Immature natural killer cell (primary cell): ENCODE measurements around the gene MYPOP. TPM values are rescaled to one million over a fixed set of nuclear protein-coding genes. Genes with fewer than 3 reads are reported as not detected.

Experiments used
- DNase-seq, 3 donors: peaks; one replicate each; pipeline ENCODE4 v3.0.0; 2022; ENCODE audit warnings: mixed read lengths in 1 of 3
- H3K27ac Mint-ChIP-seq, 6 donors: one replicate each; pipeline ENCODE4 v1.8.0; 2020; ENCODE audit warnings: mixed read lengths in 6 of 6, mild to moderate bottlenecking in 5 of 6, inconsistent platforms in 4 of 6, moderate library complexity in 3 of 6
- H3K27me3 Mint-ChIP-seq, 3 donors: one replicate each; pipeline ENCODE4 v1.8.0; 2020 to 2021; ENCODE audit warnings: low read depth in 3 of 3, mild to moderate bottlenecking in 3 of 3, mixed read lengths in 3 of 3, moderate library complexity in 3 of 3, inconsistent platforms in 1 of 3
- H3K36me3 Mint-ChIP-seq, 3 donors: one replicate each; pipeline ENCODE4 v1.8.0; 2020; ENCODE audit warnings: mixed read lengths in 3 of 3, inconsistent platforms in 2 of 3, mild to moderate bottlenecking in 2 of 3
- H3K4me1 Mint-ChIP-seq, 2 donors: one replicate each; pipeline ENCODE4 v1.8.0; 2020; ENCODE audit warnings: inconsistent platforms in 2 of 2, mild to moderate bottlenecking in 2 of 2, mixed read lengths in 2 of 2, moderate library complexity in 1 of 2
- H3K4me3 Mint-ChIP-seq, 5 donors: one replicate each; pipeline ENCODE4 v1.8.0; 2020; ENCODE audit warnings: mild to moderate bottlenecking in 5 of 5, mixed read lengths in 5 of 5, inconsistent platforms in 3 of 5, moderate library complexity in 3 of 5
- H3K9me3 Mint-ChIP-seq, 6 donors: one replicate each; pipeline ENCODE4 v1.8.0; 2020; ENCODE audit warnings: mild to moderate bottlenecking in 6 of 6, mixed read lengths in 6 of 6, inconsistent platforms in 4 of 6, moderate library complexity in 3 of 6
- polyA plus RNA-seq, 3 donors: library from polyadenylated mRNA; unstranded; fragments of 300-500 nt; fragmentation: Illumina TruSeq; gene quantifications; one replicate each; pipeline ENCODE4 v1.2.3, GENCODE V29; 2021

MYPOP gene
- polyA plus RNA-seq, 3 donors from 2014 or later, result 0.12 to 0.45 (median 0.13) TPM

GRCh38 chr19:45884682-45885555, 17.5 kb downstream of the MYPOP start:
- peaks cover 22 to 27% of the 10 kb centered on the region in 2 donors for H3K4me1 Mint-ChIP-seq
- DNase-seq, result no peak
- peaks cover 4 to 13% (median 9%) of the 10 kb centered on the region in 3 donors for H3K27me3 Mint-ChIP-seq
- peak overlapping the region; percentile 26 to 65 (median 41) for H3K4me3 Mint-ChIP-seq
- H3K9me3 Mint-ChIP-seq, result no peaks in the 10 kb centered on the region
- H3K36me3 Mint-ChIP-seq, result peaks cover 0 to 4% (median 3%) of the 10 kb centered on the region in 3 donors
- H3K27ac Mint-ChIP-seq, result peak overlapping the region in 1 of 6 donors; percentile 40

GRCh38 chr19:45883881-45884681, 18.3 kb downstream of the MYPOP start:
- Mint-ChIP-seq H3K4me3 (peak overlapping the region in 3 of 5 donors; percentile 52 to 82 (median 71)), H3K36me3 (peaks cover 0 to 4% (median 3%) of the 10 kb centered on the region in 3 donors), H3K4me1 (peaks cover 22 to 27% of the 10 kb centered on the region in 2 donors), H3K27me3 (peaks cover 4 to 13% (median 9%) of the 10 kb centered on the region in 3 donors), H3K9me3 (no peaks in the 10 kb centered on the region), H3K27ac (peak overlapping the region in 1 of 6 donors; percentile 46)
- DNase-seq, result no peak

GRCh38 chr19:45883586-45883880, 18.9 kb downstream of the MYPOP start:
- Mint-ChIP-seq H3K27me3 (peaks cover 4 to 14% (median 9%) of the 10 kb centered on the region in 3 donors), H3K27ac (peak overlapping the region in 5 of 6 donors; percentile 2 to 75 (median 47)), H3K9me3 (no peaks in the 10 kb centered on the region), H3K36me3 (peaks cover 0 to 7% (median 4%) of the 10 kb centered on the region in 3 donors), H3K4me1 (peaks cover 22 to 27% of the 10 kb centered on the region in 2 donors), H3K4me3 (peak overlapping the region; percentile 52 to 82 (median 71))
- DNase-seq, result no peak

GRCh38 chr19:45882652-45883585, 19.5 kb downstream of the MYPOP start:
- Mint-ChIP-seq H3K9me3 (no peaks in the 10 kb centered on the region), H3K27me3 (peaks cover 4 to 16% (median 9%) of the 10 kb centered on the region in 3 donors), H3K4me1 (peaks cover 23 to 28% of the 10 kb centered on the region in 2 donors), H3K4me3 (peak overlapping the region; percentile 52 to 82 (median 71)), H3K36me3 (peaks cover 0 to 8% (median 6%) of the 10 kb centered on the region in 3 donors), H3K27ac (peak overlapping the region in 5 of 6 donors; percentile 2 to 75 (median 47))
- DNase-seq, result peak; percentile 79 to 81 (median 81)

- peak overlapping the region in 1 of 5 donors; percentile 11 for H3K4me3 Mint-ChIP-seq
- H3K36me3 Mint-ChIP-seq, result peaks cover 0 to 8% (median 6%) of the 10 kb centered on the region in 3 donors
- peaks cover 28 to 33% of the 10 kb centered on the region in 2 donors for H3K4me1 Mint-ChIP-seq
- H3K9me3 Mint-ChIP-seq, result no peaks in the 10 kb centered on the region
- H3K27ac Mint-ChIP-seq, result peak overlapping the region in 1 of 6 donors; percentile 62
- peaks cover 4 to 16% (median 13%) of the 10 kb centered on the region in 3 donors for H3K27me3 Mint-ChIP-seq
- no peak for DNase-seq
These were observed 20.4 kb downstream of the MYPOP start for GRCh38 chr19:45881909-45882528.

- Mint-ChIP-seq H3K27ac (peak overlapping the region in 1 of 6 donors; percentile 62), H3K36me3 (peaks cover 0 to 8% (median 6%) of the 10 kb centered on the region in 3 donors), H3K9me3 (no peaks in the 10 kb centered on the region), H3K4me3 (peak overlapping the region in 1 of 5 donors; percentile 11), H3K27me3 (peaks cover under 1 to 13% (median 12%) of the 10 kb centered on the region in 3 donors), H3K4me1 (peaks cover 22 to 28% of the 10 kb centered on the region in 2 donors)
- DNase-seq, result no peak
These were observed 21.1 kb downstream of the MYPOP start for GRCh38 chr19:45881082-45881908.

GRCh38 chr19:45879971-45880370, 22.4 kb downstream of the MYPOP start:
- no peaks in the 10 kb centered on the region for H3K9me3 Mint-ChIP-seq
- DNase-seq, result no peak
- no peak overlapping the region for H3K27ac Mint-ChIP-seq
- peaks cover 17 to 26% of the 10 kb centered on the region in 2 donors for H3K4me1 Mint-ChIP-seq
- no peak overlapping the region for H3K4me3 Mint-ChIP-seq
- H3K36me3 Mint-ChIP-seq, result peaks cover 0 to 8% (median 6%) of the 10 kb centered on the region in 3 donors
- H3K27me3 Mint-ChIP-seq, result peaks cover 0 to 12% (median 8%) of the 10 kb centered on the region in 3 donors

- peaks cover 0 to 17% (median 8%) of the 10 kb centered on the region in 3 donors for H3K27me3 Mint-ChIP-seq
- DNase-seq, result no peak
- H3K36me3 Mint-ChIP-seq, result peaks cover 0 to 8% (median 6%) of the 10 kb centered on the region in 3 donors
- no peak overlapping the region for H3K27ac Mint-ChIP-seq
- H3K9me3 Mint-ChIP-seq, result no peaks in the 10 kb centered on the region
- no peak overlapping the region for H3K4me3 Mint-ChIP-seq
- H3K4me1 Mint-ChIP-seq, result peaks cover 17 to 24% of the 10 kb centered on the region in 2 donors
These were observed 23.4 kb downstream of the MYPOP start for GRCh38 chr19:45879055-45879454.

GRCh38 chr19:45878043-45878794, 24.2 kb downstream of the MYPOP start:
- H3K9me3 Mint-ChIP-seq, result no peaks in the 10 kb centered on the region
- peaks cover 12 to 16% of the 10 kb centered on the region in 2 donors for H3K4me1 Mint-ChIP-seq
- no peak for DNase-seq
- H3K27me3 Mint-ChIP-seq, result peaks cover 0 to 14% (median 8%) of the 10 kb centered on the region in 3 donors
- H3K27ac Mint-ChIP-seq, result no peak overlapping the region
- H3K4me3 Mint-ChIP-seq, result peak overlapping the region in 4 of 5 donors; percentile 3 to 36 (median 19)
- peaks cover 0 to 6% (median 5%) of the 10 kb centered on the region in 3 donors for H3K36me3 Mint-ChIP-seq

GRCh38 chr19:45876411-45877197, 25.8 kb downstream of the MYPOP start:
- Mint-ChIP-seq H3K27me3 (peaks cover 0 to 12% (median 5%) of the 10 kb centered on the region in 3 donors), H3K9me3 (no peaks in the 10 kb centered on the region), H3K4me3 (peak overlapping the region; percentile 12 to 71 (median 46)), H3K27ac (peak overlapping the region in 5 of 6 donors; percentile 9 to 87 (median 69)), H3K4me1 (peaks cover 9 to 13% of the 10 kb centered on the region in 2 donors), H3K36me3 (peaks cover 0 to 5% (median 5%) of the 10 kb centered on the region in 3 donors)
- no peak for DNase-seq

GRCh38 chr19:45876161-45876410, 26.3 kb downstream of the MYPOP start:
- H3K4me1 Mint-ChIP-seq, result peaks cover 9 to 13% of the 10 kb centered on the region in 2 donors
- H3K27ac Mint-ChIP-seq, result peak overlapping the region in 3 of 6 donors; percentile 9 to 87 (median 85)
- H3K9me3 Mint-ChIP-seq, result no peaks in the 10 kb centered on the region
- peaks cover 0 to 5% (median 3%) of the 10 kb centered on the region in 3 donors for H3K36me3 Mint-ChIP-seq
- peaks cover 0 to 12% (median 4%) of the 10 kb centered on the region in 3 donors for H3K27me3 Mint-ChIP-seq
- DNase-seq, result no peak
- peak overlapping the region; percentile 12 to 71 (median 46) for H3K4me3 Mint-ChIP-seq
